ENCODE results near the gene MTG2. TPM values are rescaled to one million over a fixed set of nuclear protein-coding genes. Genes with fewer than 3 reads are reported as not detected.

Gene MTG2
- polyA plus RNA-seq, 1 donor from 2014 or later, result 36.1 TPM

GRCh38 chr20:62235001-62235776 lies 52.4 kb downstream of the MTG2 start:
- H3F3A ChIP-seq (ENCODE audit: insufficient read depth, low read length, poor library complexity, severe bottlenecking), result no peaks in the 10 kb centered on the region
- no peak for TF ChIP-seq EZH2 (IDR thresholded peaks at IDR 0.05; ENCODE audit: borderline replicate concordance, insufficient read depth, low read length, poor library complexity, severe bottlenecking)
- no peak for TF ChIP-seq POLR2AphosphoS5 (IDR thresholded peaks at IDR 0.05)
- no peak for TF ChIP-seq MXI1 (conservative IDR thresholded peaks at IDR 0.05; ENCODE audit: poor library complexity, severe bottlenecking)
- H3K9me2 ChIP-seq (ENCODE audit: insufficient read depth, low read length), result no peaks in the 10 kb centered on the region
- no peaks in the 10 kb centered on the region for H3K9me3 ChIP-seq (ENCODE audit: low read length)
- H4K20me1 ChIP-seq (ENCODE audit: insufficient read depth), result no peaks in the 10 kb centered on the region
- H2AFZ ChIP-seq (ENCODE audit: low read depth, low read length), result no peak overlapping the region
- H3K4me3 ChIP-seq (ENCODE audit: low read length), result no peak overlapping the region
- H3K4me2 ChIP-seq (ENCODE audit: low read length), result no peak overlapping the region
- H3K27me3 ChIP-seq (ENCODE audit: insufficient read depth, low read depth, low read length), result no peaks in the 10 kb centered on the region
- H3K9ac ChIP-seq (ENCODE audit: low read length), result no peak overlapping the region
- no peaks in the 10 kb centered on the region for H3K36me3 ChIP-seq (ENCODE audit: insufficient read depth, low read length)
- peaks cover 20% of the 10 kb centered on the region for H3K79me2 ChIP-seq (replicated peaks; ENCODE audit: insufficient read depth, low read length)
- H3K27ac ChIP-seq (ENCODE audit: low read length), result peak overlapping the region; percentile 91

DNA sequence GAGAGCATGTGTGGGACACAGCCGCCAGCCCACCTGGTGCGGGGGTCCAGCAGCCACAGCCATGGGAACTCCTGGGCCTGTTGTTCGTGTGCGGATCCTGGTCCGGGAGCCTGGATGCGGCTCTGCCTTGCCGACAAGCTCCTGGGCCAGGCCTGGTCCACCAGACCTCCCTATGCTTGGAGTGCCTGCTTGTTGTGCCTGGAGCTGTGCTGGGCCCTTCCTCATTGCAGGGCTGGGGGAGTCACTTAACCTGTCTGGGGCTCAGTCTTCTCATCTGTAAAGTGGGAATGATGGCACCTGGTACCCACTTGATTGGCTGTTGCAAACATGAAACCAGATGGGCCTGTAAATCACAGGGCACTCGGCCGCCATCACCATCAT lies 52.9 kb downstream of the MTG2 start:
- H3K27ac ChIP-seq (ENCODE audit: low read length), result peak overlapping the region; percentile 91

More for the DNA sequence above, 52.9 kb downstream of the MTG2 start:
- Histone ChIP-seq H4K20me1 (ENCODE audit: insufficient read depth) (no peaks in the 10 kb centered on the region), H3K36me3 (ENCODE audit: insufficient read depth, low read length) (no peaks in the 10 kb centered on the region), H3K9me3 (ENCODE audit: low read length) (no peaks in the 10 kb centered on the region), H3K4me2 (ENCODE audit: low read length) (no peak overlapping the region), H3K9me2 (ENCODE audit: insufficient read depth, low read length) (no peaks in the 10 kb centered on the region), H3K79me2 (replicated peaks; ENCODE audit: insufficient read depth, low read length) (peaks cover 25% of the 10 kb centered on the region), H3F3A (ENCODE audit: insufficient read depth, low read length, poor library complexity, severe bottlenecking) (no peaks in the 10 kb centered on the region), H2AFZ (ENCODE audit: low read depth, low read length) (no peak overlapping the region), H3K27me3 (ENCODE audit: insufficient read depth, low read depth, low read length) (no peaks in the 10 kb centered on the region), H3K4me3 (ENCODE audit: low read length) (no peak overlapping the region), H3K9ac (ENCODE audit: low read length) (peak overlapping the region; percentile 75)
- TF ChIP-seq RAD21 (conservative IDR thresholded peaks at IDR 0.05) (no peak), EZH2 (IDR thresholded peaks at IDR 0.05; ENCODE audit: borderline replicate concordance, insufficient read depth, low read length, poor library complexity, severe bottlenecking) (no peak), MXI1 (conservative IDR thresholded peaks at IDR 0.05; ENCODE audit: poor library complexity, severe bottlenecking) (no peak), EP300 (conservative IDR thresholded peaks at IDR 0.05; ENCODE audit: poor library complexity, severe bottlenecking) (no peak), POLR2AphosphoS5 (IDR thresholded peaks at IDR 0.05) (no peak), CTCF (IDR thresholded peaks at IDR 0.05; ENCODE audit: poor library complexity, severe bottlenecking) (no peak), TAF1 (IDR thresholded peaks at IDR 0.05; ENCODE audit: low read depth) (no peak), SMC3 (conservative IDR thresholded peaks at IDR 0.05; ENCODE audit: poor library complexity) (no peak), REST (IDR thresholded peaks at IDR 0.05; ENCODE audit: borderline replicate concordance) (no peak)

Data from neural cell (in vitro differentiated cells).